MM.1S (cell line): Measurements from ENCODE around the gene UBE2S.
"Not testable (repeated sequence)": the region's sequence is repeated elsewhere in the genome, so short reads cannot be mapped to it uniquely, and the experiment has no call there.

Source experiments
- DNase-seq: peaks from one replicate; pipeline ENCODE4 v3.0.0-alpha.2; 2015
- H2AFZ ChIP-seq: fragments of 300-600 bp; sonication (generic); 2 replicates; pipeline ENCODE4 v1.6.0; 2016; ENCODE audit warnings: antibody characterized with exemption, low read length
- H3F3A ChIP-seq: fragments of 300-600 bp; sonication (generic); 2 replicates; pipeline ENCODE4 v1.6.1; 2016; ENCODE audit warnings: mild to moderate bottlenecking, antibody characterized with exemption, low read length, moderate library complexity, mixed read lengths; ENCODE audit not compliant: insufficient read depth
- H3K27ac ChIP-seq: fragments of 300-600 bp; sonication (generic); 2 replicates; pipeline ENCODE4 v1.5.1; 2016; ENCODE audit warnings: mild to moderate bottlenecking, low read length
- H3K27me3 ChIP-seq: fragments of 300-600 bp; sonication (generic); replicated peaks from 2 replicates; pipeline ENCODE4 v1.6.0; 2016; ENCODE audit warnings: low read length; ENCODE audit not compliant: insufficient read depth
- H3K36me3 ChIP-seq: fragments of 300-600 bp; sonication (generic); replicated peaks from 2 replicates; pipeline ENCODE4 v1.6.1; 2016; ENCODE audit warnings: mild to moderate bottlenecking, low read length, mixed read lengths; ENCODE audit not compliant: insufficient read depth
- H3K4me1 ChIP-seq: fragments of 300-600 bp; sonication (generic); 2 replicates; pipeline ENCODE4 v1.6.1; 2016; ENCODE audit warnings: low read length, mixed read lengths
- H3K4me2 ChIP-seq: fragments of 300-600 bp; sonication (generic); 2 replicates; pipeline ENCODE4 v1.6.0; 2016; ENCODE audit warnings: low read depth, low read length
- H3K4me3 ChIP-seq: fragments of 300-600 bp; sonication (generic); 2 replicates; pipeline ENCODE4 v1.5.1; 2016; ENCODE audit warnings: low read length, mixed read lengths
- H3K79me2 ChIP-seq: fragments of 300-600 bp; sonication (generic); 2 replicates; pipeline ENCODE4 v1.6.1; 2016; ENCODE audit warnings: mixed run types, low read length, mixed read lengths
- H3K9ac ChIP-seq: fragments of 300-600 bp; sonication (generic); 2 replicates; pipeline ENCODE4 v1.6.1; 2016; ENCODE audit warnings: low read length, mixed read lengths
- H3K9me2 ChIP-seq: fragments of 300-600 bp; sonication (generic); replicated peaks from 2 replicates; pipeline ENCODE4 v1.6.1; 2016; ENCODE audit warnings: mild to moderate bottlenecking, low read length, mixed read lengths; ENCODE audit not compliant: insufficient read depth
- H3K9me3 ChIP-seq: fragments of 300-600 bp; sonication (generic); replicated peaks from 2 replicates; pipeline ENCODE4 v1.6.1; 2016; ENCODE audit warnings: mild to moderate bottlenecking, low read length, mixed read lengths; ENCODE audit not compliant: insufficient read depth
- H4K20me1 ChIP-seq: fragments of 300-600 bp; sonication (generic); 2 replicates; pipeline ENCODE4 v1.6.1; 2016; ENCODE audit warnings: mild to moderate bottlenecking, low read length, moderate library complexity, mixed read lengths; ENCODE audit not compliant: insufficient read depth
- CTCF ChIP-seq: fragments of 300-600 bp; sonication (generic); IDR thresholded peaks from 2 replicates; pipeline ENCODE4 v1.5.1; 2016; ENCODE audit warnings: antibody characterized with exemption, low read length, mixed read lengths
- EZH2 ChIP-seq: fragments of 300-600 bp; sonication (generic); optimal IDR thresholded peaks from 2 replicates; pipeline ENCODE3; 2017; ENCODE audit warnings: low read depth, mild to moderate bottlenecking, antibody characterized with exemption, low read length, mixed read lengths
- EZH2phosphoT487 ChIP-seq: fragments of 300-600 bp; sonication (generic); IDR thresholded peaks from 2 replicates; pipeline ENCODE4 v1.6.1; 2018; ENCODE audit warnings: antibody characterized with exemption, low read length

UBE2S gene

GRCh38 chr19:55451163-55451964, 43.8 kb upstream of the UBE2S start:
- Histone ChIP-seq H3K36me3 (no peaks in the 10 kb centered on the region), H3K4me2 (no peak overlapping the region), H3F3A (no peaks in the 10 kb centered on the region), H2AFZ (no peak overlapping the region), H3K79me2 (no peaks in the 10 kb centered on the region), H3K9me2 (no peaks in the 10 kb centered on the region), H3K27me3 (peaks cover 36% of the 10 kb centered on the region), H3K9me3 (no peaks in the 10 kb centered on the region), H3K4me3 (no peak overlapping the region), H3K4me1 (no peaks in the 10 kb centered on the region), H4K20me1 (no peaks in the 10 kb centered on the region), H3K9ac (no peak overlapping the region), H3K27ac (no peak overlapping the region)
- DNase-seq: no peak
- TF ChIP-seq EZH2phosphoT487 (no peak), EZH2 (no peak), CTCF (no peak)

GRCh38 chr19:55449469-55449868, 41.9 kb upstream of the UBE2S start:
- H3K9me3 ChIP-seq: no peaks in the 10 kb centered on the region
- H3K4me2 ChIP-seq: no peak overlapping the region
- H3K9ac ChIP-seq: no peak overlapping the region
- DNase-seq: no peak
- H3K79me2 ChIP-seq: no peaks in the 10 kb centered on the region
- no peak overlapping the region for H3K27ac ChIP-seq
- no peaks in the 10 kb centered on the region for H4K20me1 ChIP-seq
- H3F3A ChIP-seq: no peaks in the 10 kb centered on the region
- H2AFZ ChIP-seq: no peak overlapping the region
- no peaks in the 10 kb centered on the region for H3K4me1 ChIP-seq
- no peak overlapping the region for H3K4me3 ChIP-seq
- H3K27me3 ChIP-seq: peaks cover 53% of the 10 kb centered on the region
- H3K9me2 ChIP-seq: no peaks in the 10 kb centered on the region
- no peak for TF ChIP-seq CTCF
- no peak for TF ChIP-seq EZH2phosphoT487
- TF ChIP-seq EZH2: no peak
- H3K36me3 ChIP-seq: no peaks in the 10 kb centered on the region

- peaks cover 66% of the 10 kb centered on the region for H3K27me3 ChIP-seq
Measured at GRCh38 chr19:55448175-55448490, 40.5 kb upstream of the UBE2S start.

GRCh38 chr19:55447421-55448174, 40.0 kb upstream of the UBE2S start:
- peaks cover 68% of the 10 kb centered on the region for H3K27me3 ChIP-seq
- no peak overlapping the region for H3K9ac ChIP-seq
- H3K9me3 ChIP-seq: no peaks in the 10 kb centered on the region
- H2AFZ ChIP-seq: no peak overlapping the region
- no peak overlapping the region for H3K27ac ChIP-seq
- H4K20me1 ChIP-seq: no peaks in the 10 kb centered on the region
- no peak for DNase-seq
- H3K4me1 ChIP-seq: no peaks in the 10 kb centered on the region
- no peaks in the 10 kb centered on the region for H3K79me2 ChIP-seq
- TF ChIP-seq EZH2phosphoT487: no peak
- no peak for TF ChIP-seq EZH2
- TF ChIP-seq CTCF: no peak
- H3K9me2 ChIP-seq: no peaks in the 10 kb centered on the region
- no peaks in the 10 kb centered on the region for H3F3A ChIP-seq
- H3K4me2 ChIP-seq: no peak overlapping the region
- H3K36me3 ChIP-seq: no peaks in the 10 kb centered on the region
- no peak overlapping the region for H3K4me3 ChIP-seq

More at GRCh38 chr19:55448175-55448490, 40.5 kb upstream of the UBE2S start:
- not testable (repeated sequence) for H3K4me3 ChIP-seq, H3K79me2 ChIP-seq, H3K27ac ChIP-seq, H3F3A ChIP-seq, H3K4me2 ChIP-seq, H3K9me3 ChIP-seq, H2AFZ ChIP-seq, H3K9me2 ChIP-seq, H4K20me1 ChIP-seq, H3K4me1 ChIP-seq, H3K36me3 ChIP-seq, DNase-seq, H3K9ac ChIP-seq
